HG03175 (cell line): Measurements from ENCODE around the gene DOCK8.

ENCODE experiments used
- ATAC-seq: cut with Tn5 transposase; IDR thresholded peaks from one replicate; pipeline ENCODE4 v1.9.1; 2021; ENCODE audit warnings: mild to moderate bottlenecking, moderate library complexity; ENCODE audit not compliant: unreplicated experiment

Gene DOCK8

GRCh38 chr9:487429-487828 lies 272.8 kb downstream of the DOCK8 start:
- no peak for ATAC-seq

- ATAC-seq, result no peak
Measured at GRCh38 chr9:488448-488847, 273.8 kb downstream of the DOCK8 start.

DNA sequence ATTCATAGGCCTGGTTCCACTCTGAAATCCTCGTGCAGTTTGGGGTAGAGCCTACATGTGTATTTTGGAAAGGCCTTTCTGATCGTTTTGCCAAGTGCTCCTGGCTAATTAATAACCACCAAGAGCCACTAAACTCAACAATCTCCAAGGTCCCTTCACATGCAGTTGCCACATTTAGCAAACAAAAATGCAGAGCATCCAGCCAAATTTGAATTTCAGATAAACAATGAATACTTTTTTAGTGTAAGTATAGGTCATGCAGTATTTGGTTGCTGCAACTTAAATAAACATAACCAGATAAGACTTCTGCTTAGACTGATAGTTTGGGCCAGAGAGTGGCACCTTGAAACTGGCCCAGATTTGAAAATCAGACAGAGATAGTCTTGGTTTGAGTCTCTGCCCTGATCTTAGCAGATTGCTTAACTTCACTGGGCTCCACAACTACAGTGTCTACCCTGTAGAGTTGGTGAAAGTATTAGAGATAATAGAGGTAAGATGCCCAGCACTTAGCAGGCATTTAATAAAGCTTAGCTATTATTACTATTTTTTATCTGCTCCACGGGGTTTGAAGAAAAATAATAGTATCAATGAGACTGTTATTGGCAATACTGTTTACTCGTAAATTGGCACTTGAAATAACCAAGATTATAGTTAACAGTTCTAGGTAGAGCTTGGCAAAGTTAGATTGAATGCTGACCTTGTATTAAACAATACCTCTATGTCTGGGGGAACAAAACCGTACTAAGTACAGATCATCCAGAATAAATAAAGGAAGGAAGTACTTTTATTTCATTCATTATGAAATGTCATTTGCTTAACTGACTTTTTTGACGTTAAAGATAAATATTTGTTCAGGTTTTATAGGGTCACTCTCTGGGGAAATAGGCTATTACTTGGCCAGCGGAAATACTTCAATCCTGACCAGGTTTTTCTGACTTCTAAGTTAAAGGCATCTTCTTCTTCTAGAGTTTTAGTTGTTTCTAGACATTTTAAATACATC lies 274.8 kb downstream of the DOCK8 start:
- no peak for ATAC-seq

DNA sequence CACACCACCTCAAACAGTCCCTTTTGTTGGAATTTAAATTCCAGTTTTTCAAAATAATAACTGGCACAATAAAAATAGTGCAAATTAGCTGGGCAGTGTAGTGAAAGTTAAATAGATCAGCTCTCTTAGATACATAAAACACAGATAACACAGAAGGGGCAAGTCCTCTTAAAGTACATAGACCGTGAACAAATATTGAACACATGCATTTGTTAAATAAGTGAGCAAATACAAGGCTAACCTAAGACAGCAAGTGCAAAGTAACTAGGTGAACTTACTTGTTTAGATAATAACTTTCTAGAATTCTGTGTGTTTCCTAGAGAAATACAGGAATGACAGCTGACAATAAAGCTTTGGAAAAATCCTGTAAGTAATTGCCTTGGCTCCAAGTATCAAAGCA lies 280.1 kb downstream of the DOCK8 start:
- ATAC-seq, result no peak

DNA sequence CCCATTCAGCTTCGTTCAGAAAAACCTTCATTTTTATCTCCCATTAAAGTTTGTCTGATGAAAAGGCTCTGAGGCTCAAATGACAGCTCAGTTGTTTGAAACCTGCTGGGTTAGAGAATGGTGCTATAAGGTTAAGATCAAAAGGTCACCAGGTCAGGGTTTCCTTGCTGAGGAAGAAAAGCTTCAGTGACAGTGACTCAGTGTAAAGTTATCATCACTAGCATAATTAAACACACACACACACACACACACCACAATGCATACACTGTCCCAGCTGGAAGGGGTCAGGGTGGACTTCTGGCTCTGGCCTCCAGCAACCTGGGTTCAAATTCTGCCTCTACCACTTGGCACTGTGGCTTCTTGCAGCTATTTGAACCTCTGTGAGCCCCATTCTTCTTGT lies 281.1 kb downstream of the DOCK8 start:
- ATAC-seq, result no peak

DNA sequence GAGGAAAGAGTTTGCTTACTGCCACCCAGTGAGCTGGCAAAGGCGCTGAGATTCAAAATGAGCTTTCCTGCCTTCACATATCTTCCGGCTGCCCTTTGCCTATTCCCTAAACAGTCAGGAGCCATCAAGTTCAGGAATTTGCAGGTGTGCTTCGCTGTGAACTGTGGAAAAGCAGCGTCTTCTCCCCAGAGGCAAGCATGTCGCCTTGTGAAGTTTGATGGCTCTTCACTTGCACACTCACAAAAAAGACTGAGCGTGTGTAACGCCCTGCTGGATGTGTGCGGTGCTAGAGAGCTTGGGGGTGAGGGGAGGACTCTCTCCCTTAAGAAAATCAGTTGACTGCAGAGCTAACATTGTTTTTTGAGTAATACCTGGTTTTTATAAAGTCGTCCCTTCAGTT lies 288.7 kb downstream of the DOCK8 start:
- ATAC-seq, result no peak

GRCh38 chr9:503881-504852 lies 289.5 kb downstream of the DOCK8 start, which contains the start of gene KANK1:
TSS of gene KANK1 (plus strand) at chr9:504695.
- peak; percentile 85 for ATAC-seq

- peak; percentile 30 for ATAC-seq
Measured at GRCh38 chr9:504921-505740, 290.5 kb downstream of the DOCK8 start.

DNA sequence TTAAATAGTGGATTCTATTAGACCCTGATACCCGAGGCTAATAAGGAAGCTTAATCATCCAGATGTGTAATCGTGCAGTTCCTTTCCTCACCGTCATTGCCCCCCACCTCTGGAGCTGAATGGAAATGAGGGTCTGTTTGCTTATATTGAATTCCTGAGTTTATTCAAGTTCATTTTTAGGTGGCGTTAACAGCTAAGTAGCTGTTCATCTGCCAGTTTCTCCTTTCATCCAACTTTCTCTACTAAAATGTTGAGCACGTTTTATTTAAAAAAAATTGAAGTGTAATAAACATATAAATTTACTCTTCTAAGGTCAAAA lies 291.0 kb downstream of the DOCK8 start:
- ATAC-seq, result no peak

- no peak for ATAC-seq
Measured at GRCh38 chr9:506281-506680, 291.6 kb downstream of the DOCK8 start.

DNA sequence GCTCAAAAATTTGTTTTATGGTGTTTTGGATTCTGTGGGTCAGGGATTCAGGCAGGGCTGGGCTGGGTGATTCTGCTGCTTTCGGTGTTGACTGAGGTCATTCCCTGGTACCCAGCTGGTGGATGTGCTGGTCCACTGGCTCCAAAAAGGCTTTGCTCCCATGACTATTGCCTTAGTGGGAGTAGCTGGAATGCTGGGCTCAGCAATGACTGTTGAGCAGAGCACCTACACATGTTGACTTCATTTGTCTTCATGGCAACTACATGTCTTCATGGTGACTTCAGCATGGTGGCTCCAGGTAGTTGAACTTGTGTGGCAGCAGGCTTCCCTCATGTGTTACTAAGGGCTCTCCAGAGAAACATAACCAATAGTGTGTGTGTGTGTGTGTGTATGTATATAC lies 297.2 kb downstream of the DOCK8 start:
- no peak for ATAC-seq

- ATAC-seq, result no peak
Measured at GRCh38 chr9:512555-513272, 298.0 kb downstream of the DOCK8 start.
